Stimulated activated CD4-positive, alpha-beta T cell treated with anti-CD3 and anti-CD28 coated beads, Interleukin-15, amount 100 ng/mL, for 48 hours (primary cell): ENCODE data around the gene PHETA1.
"Not testable (repeated sequence)": the region's sequence is repeated elsewhere in the genome, so short reads cannot be mapped to it uniquely, and the experiment has no call there.

Experiments
- DNase-seq, 2 donors: peaks; one replicate each; pipeline ENCODE4 v3.0.0-alpha.2; 2020; ENCODE audit warnings: low read depth in 2 of 2

Gene PHETA1

GRCh38 chr12:111349748-111350520, 19.0 kb downstream of the PHETA1 start:
- no peak for DNase-seq

DNA sequence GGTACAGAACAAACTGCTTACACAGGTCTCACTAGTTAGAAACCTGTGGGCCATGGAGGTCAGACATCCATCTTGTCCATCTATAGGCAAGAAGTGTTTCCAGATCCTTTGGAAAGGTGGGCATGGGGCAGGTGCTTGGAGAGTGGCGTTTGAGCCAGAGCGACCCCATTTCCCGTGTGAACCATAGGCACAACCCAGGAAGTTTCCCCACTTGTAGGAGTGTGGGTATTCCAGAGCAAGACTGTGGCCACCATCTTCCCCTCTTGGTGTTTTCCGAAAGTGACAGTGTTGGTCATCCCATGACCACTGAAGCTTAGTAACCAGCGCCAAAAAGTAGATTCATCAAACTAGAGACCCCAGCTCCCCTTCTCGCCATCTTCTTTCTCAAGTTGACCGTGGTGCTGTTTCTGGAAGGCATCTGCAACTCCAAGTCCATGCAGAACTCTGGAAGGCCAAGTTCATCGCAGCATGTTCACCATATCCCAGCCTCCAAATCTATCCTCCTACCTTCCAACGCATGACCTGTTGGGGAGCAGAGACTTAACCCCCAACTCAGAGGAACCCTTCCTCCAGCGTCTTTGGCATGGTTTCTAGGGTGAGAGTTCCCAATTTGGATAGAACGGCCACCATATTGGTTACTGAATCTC, 19.7 kb downstream of the PHETA1 start:
- no peak for DNase-seq

DNA sequence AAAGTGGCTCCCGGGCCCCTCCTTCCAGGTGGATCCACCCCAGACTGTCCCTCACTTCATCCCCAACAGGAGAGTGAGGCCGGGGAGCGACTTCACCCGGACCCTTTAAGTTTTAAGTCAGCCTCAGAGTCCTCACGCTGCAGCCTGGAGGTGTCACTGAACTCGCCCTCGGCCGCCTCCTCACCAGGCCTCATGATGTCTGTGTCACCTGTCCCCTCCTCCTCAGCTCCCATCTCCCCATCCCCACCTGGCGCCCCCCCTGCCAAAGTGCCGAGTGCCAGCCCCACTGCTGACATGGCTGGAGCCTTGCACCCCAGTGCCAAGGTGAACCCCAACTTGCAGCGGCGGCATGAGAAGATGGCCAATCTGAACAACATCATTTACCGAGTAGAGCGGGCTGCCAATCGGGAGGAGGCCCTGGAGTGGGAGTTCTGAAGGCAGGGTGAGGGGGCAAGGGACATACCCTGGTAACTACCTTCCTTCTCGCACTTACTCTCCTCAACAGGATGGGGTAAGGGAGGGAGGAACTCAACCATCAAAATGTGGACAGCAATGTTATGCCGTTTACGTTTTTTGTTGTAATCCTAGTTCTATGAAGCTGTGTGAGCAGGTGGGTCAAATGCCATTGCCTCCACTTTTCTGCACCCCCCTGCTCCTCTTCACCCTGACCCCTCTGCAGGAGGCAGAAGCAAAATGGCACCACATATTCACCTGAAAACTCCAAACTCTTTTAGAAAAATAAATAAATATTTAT, 20.8 kb downstream of the PHETA1 start:
- no peak for DNase-seq

DNA sequence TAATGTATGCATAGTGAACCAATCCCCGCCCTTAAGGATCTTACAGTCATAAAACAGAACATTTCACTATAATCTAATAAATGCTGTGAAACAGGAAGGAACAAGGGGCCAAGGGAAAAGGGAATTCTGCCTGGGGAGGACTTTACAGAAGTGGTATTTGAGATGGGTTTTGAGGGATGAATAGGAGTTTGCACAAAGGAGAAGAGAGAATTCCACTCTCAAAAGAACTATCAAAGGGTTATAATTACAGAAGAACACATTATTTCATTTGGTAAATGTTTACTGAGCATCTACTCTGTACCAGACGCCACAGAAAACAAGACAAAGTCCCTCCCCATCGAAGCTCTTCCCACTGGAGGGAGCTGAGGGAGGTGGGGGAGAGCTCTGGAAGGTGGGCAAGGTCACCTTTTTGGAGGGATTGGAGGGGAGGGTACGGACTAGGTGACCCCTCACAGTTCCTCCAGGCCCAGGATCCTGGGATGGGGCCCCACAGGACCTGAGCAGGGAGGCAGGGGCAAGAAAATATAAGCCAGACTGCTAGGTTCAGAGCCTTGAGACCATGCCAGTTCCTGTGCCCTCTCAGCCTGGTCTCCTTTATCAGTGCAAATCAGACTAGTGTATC, 24.5 kb downstream of the PHETA1 start:
- DNase-seq, result no peak

DNA sequence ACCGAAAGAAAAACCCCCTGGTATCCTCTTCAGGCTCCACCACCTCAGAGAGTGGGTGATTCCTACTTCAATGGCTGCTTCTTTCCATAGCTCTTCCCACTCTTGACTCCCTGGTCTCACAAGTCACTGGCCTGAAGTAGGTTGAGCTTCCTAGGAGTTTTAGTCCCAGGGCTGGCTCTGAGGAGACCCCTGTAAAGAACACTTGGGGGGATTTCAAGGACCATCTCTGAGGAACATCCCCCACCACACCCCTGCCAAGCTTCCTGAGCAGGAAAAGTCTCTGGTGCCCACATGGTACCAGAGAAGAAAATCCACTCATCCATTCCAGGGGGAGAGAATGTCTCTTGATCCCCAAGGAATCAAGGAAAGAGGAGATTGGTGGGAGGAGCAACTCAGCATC, 25.7 kb downstream of the PHETA1 start:
- no peak for DNase-seq

DNA sequence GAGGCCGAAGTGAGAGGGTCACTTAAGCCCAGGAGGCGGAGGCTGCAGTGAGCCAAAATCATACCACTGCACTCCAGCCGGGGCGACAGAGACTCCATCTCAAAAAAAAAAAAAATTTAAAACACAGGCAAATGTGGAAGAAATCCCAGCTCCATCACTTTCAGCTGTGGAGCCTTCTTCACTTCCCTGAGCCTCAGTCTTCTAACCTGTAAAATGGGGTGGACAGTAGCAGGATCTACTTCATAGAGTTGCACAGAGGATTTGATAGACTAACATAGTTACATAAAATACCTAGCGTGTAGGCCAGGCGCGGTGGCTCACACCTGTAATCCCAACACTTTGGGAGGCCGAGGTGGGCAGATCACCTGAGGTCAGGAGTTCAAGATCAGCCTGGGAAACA, 26.5 kb downstream of the PHETA1 start:
- DNase-seq, result no peak

DNA sequence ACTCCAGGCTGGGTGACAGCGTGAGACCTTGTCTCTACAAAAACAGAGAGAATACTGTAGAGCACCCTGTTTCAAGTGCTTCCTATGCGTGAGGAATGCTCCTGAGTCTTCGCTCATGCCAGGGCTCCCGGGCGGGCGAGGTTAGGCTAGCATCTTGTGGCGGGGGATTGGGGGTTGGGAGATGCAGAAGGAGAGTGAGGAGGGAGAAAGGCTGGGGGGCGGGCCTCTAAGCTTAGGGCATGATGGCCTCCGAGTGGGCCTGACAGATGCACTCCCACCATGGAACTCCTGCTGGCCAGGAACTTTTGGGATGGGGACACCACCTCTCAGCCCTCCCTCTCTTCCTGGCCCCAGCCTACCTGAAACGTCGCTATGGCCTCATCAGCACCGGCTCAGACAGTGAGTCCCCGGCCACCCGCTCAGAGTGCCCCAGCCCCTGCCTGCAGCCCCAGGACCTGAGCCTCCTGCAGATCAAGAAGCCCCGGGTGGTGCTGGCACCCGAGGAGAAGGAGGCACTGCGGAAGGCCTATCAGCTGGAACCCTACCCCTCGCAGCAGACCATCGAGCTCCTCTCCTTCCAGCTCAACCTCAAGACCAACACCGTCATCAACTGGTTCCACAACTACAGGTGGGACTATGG, 27.3 kb downstream of the PHETA1 start:
- DNase-seq, result no peak

DNA sequence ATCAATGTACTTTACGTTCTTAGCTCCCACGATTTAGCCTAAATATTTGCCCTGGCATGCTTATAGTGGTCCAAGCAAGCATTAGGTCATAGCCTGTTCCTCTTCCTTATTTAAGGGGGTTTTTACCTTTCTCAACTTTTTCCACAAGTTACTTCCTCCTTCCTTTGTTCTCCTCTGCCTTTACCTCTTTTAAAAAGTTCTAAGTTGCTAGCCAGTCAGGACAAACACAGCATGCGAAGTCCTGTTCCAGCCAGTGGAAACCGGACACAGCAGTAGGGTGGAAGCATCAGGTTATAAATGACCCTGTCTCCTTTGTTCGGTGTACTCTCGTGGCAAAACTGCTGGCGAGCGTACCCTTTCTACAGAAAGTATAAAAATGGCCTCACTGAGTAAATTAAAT, 28.2 kb downstream of the PHETA1 start:
- not testable (repeated sequence) for DNase-seq

- DNase-seq, result no peak
These were observed 28.7 kb downstream of the PHETA1 start for GRCh38 chr12:111340231-111340630.

DNA sequence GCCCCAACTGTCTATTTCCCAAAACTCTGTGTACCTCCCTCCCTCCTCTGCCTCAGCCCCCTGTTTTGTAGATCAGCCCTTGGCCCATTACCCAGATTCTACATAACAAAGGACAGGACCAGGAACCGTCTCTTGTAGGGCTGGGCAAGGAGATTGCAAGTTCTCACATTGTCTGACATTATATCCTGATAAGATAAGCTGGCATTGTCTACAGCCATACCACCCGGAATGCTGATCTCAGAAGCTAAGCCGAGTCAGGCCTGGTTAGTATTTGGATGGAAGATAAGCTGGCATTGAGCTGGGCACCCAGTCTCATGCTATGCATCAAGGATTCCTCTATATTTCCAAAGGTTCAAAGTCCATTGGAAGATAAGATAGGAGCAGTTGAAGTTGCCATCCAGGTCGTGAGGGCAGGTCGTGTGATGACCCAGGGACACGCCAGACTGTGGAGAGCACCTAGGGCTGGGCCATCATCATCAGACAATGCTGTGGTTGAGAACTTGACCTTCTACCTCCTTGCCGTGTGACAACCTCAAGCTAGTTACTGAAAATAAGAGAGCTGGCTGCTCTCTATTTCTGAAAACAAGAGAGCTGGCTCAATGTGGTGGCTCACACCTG, 29.5 kb downstream of the PHETA1 start:
- DNase-seq, result no peak

DNA sequence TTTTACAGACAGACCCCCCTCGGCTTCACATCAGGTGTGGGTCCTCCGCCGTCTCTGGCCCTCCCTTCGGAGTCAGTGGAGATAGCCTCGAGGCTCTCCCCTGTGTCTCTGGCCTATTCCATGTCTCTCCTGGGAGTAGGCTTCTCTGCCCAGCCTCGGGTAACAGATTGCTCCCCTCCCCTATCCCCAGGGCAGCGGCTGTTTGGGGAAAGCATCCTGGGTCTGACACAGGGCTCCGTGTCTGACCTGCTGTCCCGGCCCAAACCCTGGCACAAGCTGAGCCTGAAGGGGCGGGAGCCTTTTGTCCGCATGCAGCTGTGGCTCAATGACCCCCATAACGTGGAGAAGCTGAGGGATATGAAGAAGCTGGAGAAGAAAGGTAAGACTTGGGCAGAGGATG, 30.8 kb downstream of the PHETA1 start:
- DNase-seq, result no peak

- no peak for DNase-seq
These were observed 31.5 kb downstream of the PHETA1 start for GRCh38 chr12:111337371-111337770.

- DNase-seq, result not testable (repeated sequence)
These were observed 32.5 kb downstream of the PHETA1 start for GRCh38 chr12:111336411-111336810.

DNA sequence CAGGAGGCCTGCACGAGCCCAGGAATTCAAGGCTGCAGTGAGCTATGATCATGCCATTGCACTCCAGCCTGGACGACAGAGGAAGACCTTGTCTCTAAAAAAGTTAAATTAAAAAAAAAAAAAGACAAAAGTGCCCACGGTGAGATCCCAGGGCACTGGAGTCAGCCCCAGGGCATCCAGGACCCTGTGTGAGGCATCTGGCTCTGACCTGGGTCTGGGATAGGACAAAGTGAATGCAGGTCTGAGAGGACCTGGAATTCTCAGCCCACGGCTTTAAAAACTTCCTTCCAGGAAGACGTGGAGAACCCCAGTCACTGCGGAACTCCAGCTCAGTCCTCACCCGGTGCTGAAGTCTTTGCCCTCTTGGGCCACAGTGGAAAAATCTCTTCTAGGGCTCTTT, 33.1 kb downstream of the PHETA1 start:
- DNase-seq, result no peak

DNA sequence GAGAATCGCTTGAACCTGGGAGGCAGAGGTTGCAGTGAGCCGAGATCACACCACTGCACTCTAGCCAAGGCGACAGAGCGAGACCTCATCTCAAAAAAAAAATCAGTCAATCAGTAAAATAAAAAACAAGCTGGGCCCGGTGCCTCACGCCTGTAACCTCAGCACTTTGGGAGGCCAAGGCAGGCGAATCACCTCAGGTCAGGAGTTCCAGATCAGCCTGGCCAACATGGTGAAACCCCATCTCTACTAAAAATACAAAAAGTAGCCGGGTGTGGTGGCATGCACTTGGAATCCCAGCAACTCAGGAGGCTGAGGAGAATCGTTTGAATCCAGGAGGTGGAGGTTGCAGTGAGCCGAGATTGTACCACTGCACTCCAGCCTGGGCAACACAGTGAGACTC, 33.6 kb downstream of the PHETA1 start:
- DNase-seq, result not testable (repeated sequence)

DNA sequence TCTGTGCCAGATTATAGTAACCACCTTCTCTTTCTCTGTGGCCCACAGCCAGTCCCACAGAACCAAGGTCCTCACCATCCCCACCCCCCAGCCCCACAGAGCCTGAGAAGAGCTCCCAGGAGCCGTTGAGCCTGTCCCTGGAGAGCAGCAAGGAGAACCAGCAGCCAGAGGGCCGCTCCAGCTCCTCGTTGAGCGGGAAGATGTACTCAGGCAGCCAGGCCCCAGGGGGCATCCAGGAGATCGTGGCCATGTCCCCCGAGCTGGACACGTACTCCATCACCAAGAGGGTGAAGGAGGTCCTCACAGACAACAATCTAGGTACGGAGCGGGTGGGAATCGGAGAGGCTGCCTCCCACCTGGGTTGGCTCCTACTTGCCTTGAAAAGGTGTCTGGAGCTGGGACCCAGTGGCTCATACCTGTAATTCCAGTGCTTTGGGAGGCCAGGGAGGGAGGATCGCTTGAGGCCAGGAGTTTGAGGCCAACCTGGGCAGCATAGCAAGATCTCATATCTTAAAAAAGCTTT, 34.4 kb downstream of the PHETA1 start:
- DNase-seq, result no peak

GRCh38 chr12:111330800-111331752, 37.8 kb downstream of the PHETA1 start:
- no peak for DNase-seq

- no peak for DNase-seq
These were observed 40.8 kb downstream of the PHETA1 start for GRCh38 chr12:111328138-111328537.

DNA sequence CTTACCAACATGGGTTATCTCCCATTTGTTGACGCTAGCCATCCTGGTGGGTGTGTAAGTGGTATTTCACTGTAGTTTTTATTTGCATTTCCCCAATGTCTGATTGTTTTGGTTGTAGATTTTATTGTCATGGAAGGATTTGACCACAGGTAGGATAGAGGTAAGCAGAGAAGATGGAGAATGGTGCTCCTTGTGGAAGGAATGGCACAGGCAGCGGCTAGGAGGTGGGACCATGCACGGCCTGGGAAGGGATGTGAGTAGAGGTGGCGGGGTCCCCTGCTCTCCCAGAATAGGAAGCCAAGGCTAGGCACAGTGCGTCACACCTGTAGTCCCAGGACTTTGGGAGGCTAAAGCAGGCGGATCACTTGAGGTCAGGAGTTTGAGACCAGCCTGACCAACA, 41.4 kb downstream of the PHETA1 start:
- no peak for DNase-seq
